Neural cell (in vitro differentiated cells): Measurements from ENCODE around the gene MAGI2. TPM values are rescaled to one million over a fixed set of nuclear protein-coding genes. Genes with fewer than 3 reads are reported as not detected.

Source experiments
- H2AFZ ChIP-seq: fragments of 200-600, 300-800 bp; sonication (generic), shearing (Covaris generic); 2 replicates; pipeline ENCODE4 v1.6.0; 2014; ENCODE audit warnings: low read depth, mild to moderate bottlenecking, antibody characterized with exemption, low read length, moderate library complexity
- H3F3A ChIP-seq: fragments of 200-600 bp; shearing (Covaris generic); 2 replicates; pipeline ENCODE4 v1.6.1; 2016; ENCODE audit warnings: mild to moderate bottlenecking, moderate library complexity, mixed read lengths, antibody characterized with exemption, low read length; ENCODE audit not compliant: insufficient read depth, poor library complexity, severe bottlenecking
- H3K27ac ChIP-seq: fragments of 200-600, 300-800 bp; sonication (generic), shearing (Covaris generic); 2 replicates; pipeline ENCODE4 v1.5.1; 2014; ENCODE audit warnings: mild to moderate bottlenecking, low read length, moderate library complexity
- H3K27me3 ChIP-seq: fragments of 300-800, 200-600 bp; sonication (generic), shearing (Covaris generic); 2 replicates; pipeline ENCODE4 v1.6.0; 2014; ENCODE audit warnings: mild to moderate bottlenecking, low read depth, low read length, moderate library complexity; ENCODE audit not compliant: insufficient read depth
- H3K36me3 ChIP-seq: fragments of 300-800, 200-600 bp; sonication (generic), shearing (Covaris generic); 2 replicates; pipeline ENCODE4 v1.5.1; 2014; ENCODE audit warnings: mild to moderate bottlenecking, antibody characterized with exemption, low read length, moderate library complexity; ENCODE audit not compliant: insufficient read depth
- H3K4me2 ChIP-seq: fragments of 300-800, 200-600 bp; sonication (generic), shearing (Covaris generic); 2 replicates; pipeline ENCODE4 v1.6.0; 2014; ENCODE audit warnings: mild to moderate bottlenecking, low read length
- H3K4me3 ChIP-seq: fragments of 300-800, 200-600 bp; sonication (generic), shearing (Covaris generic); 2 replicates; pipeline ENCODE4 v1.5.1; 2014; ENCODE audit warnings: mild to moderate bottlenecking, low read length, moderate library complexity
- H3K79me2 ChIP-seq: fragments of 200-600 bp; shearing (Covaris generic); replicated peaks from 2 replicates; pipeline ENCODE4 v1.6.0; 2014; ENCODE audit warnings: mild to moderate bottlenecking, low read length, moderate library complexity; ENCODE audit not compliant: insufficient read depth
- H3K9ac ChIP-seq: fragments of 300-800, 200-600 bp; sonication (generic), shearing (Covaris generic); 2 replicates; pipeline ENCODE4 v1.6.1; 2016; ENCODE audit warnings: mild to moderate bottlenecking, low read length, mixed read lengths
- H3K9me2 ChIP-seq: fragments of 200-600 bp; shearing (Covaris generic); 2 replicates; pipeline ENCODE4 v1.6.1; 2016; ENCODE audit warnings: mild to moderate bottlenecking, low read length, mixed read lengths; ENCODE audit not compliant: insufficient read depth
- H3K9me3 ChIP-seq: fragments of 200-600, 300-800 bp; sonication (generic), shearing (Covaris generic); 2 replicates; pipeline ENCODE4 v1.6.1; 2016; ENCODE audit warnings: mild to moderate bottlenecking, mixed run types, low read length, moderate library complexity, mixed read lengths
- H4K20me1 ChIP-seq: fragments of 200-600 bp; shearing (Covaris generic); 2 replicates; pipeline ENCODE4 v1.6.1; 2016; ENCODE audit warnings: mild to moderate bottlenecking, mixed run types; ENCODE audit not compliant: insufficient read depth
- CTCF ChIP-seq: fragments of 450-650 bp; IDR thresholded peaks from 2 replicates; pipeline ENCODE4 v1.5.1; 2014; ENCODE audit warnings: antibody characterized with exemption, mild to moderate bottlenecking, moderate library complexity; ENCODE audit not compliant: poor library complexity, severe bottlenecking
- EP300 ChIP-seq: fragments of 450-650 bp; conservative IDR thresholded peaks from 2 replicates; pipeline ENCODE4 v1.6.1; 2014; ENCODE audit warnings: antibody characterized with exemption, mild to moderate bottlenecking, moderate library complexity; ENCODE audit not compliant: poor library complexity, severe bottlenecking
- EZH2 ChIP-seq: fragments of 200-600, 300-800 bp; shearing (Covaris generic), sonication (generic); IDR thresholded peaks from 2 replicates; pipeline ENCODE4 v1.6.1; 2014; ENCODE audit warnings: antibody characterized with exemption, low read length, borderline replicate concordance, mild to moderate bottlenecking; ENCODE audit not compliant: insufficient read depth, poor library complexity, severe bottlenecking
- MXI1 ChIP-seq: fragments of 450-650 bp; conservative IDR thresholded peaks from 2 replicates; pipeline ENCODE4 v1.6.1; 2014; ENCODE audit warnings: antibody characterized with exemption, mild to moderate bottlenecking; ENCODE audit not compliant: poor library complexity, severe bottlenecking
- POLR2AphosphoS5 ChIP-seq: IDR thresholded peaks from 2 replicates; pipeline ENCODE4 v1.6.1; 2012
- RAD21 ChIP-seq: fragments of 450-650 bp; conservative IDR thresholded peaks from 2 replicates; pipeline ENCODE4 v1.6.1; 2014; ENCODE audit warnings: antibody characterized with exemption, mild to moderate bottlenecking, moderate library complexity
- REST ChIP-seq: IDR thresholded peaks from 2 replicates; pipeline ENCODE4 v1.6.1; 2012; ENCODE audit warnings: borderline replicate concordance
- SMC3 ChIP-seq: fragments of 450-650 bp; conservative IDR thresholded peaks from 2 replicates; pipeline ENCODE4 v1.6.1; 2014; ENCODE audit warnings: antibody characterized with exemption, mild to moderate bottlenecking, moderate library complexity; ENCODE audit not compliant: poor library complexity
- TAF1 ChIP-seq: IDR thresholded peaks from 2 replicates; pipeline ENCODE4 v1.6.1; 2012; ENCODE audit warnings: low read depth
- polyA plus RNA-seq: library from polyadenylated mRNA; depleted of rRNA; stranded (reverse); fragments of >200 nt; gene quantifications from 2 replicates; pipeline ENCODE4 v1.2.3, GENCODE V29; 2014

Gene MAGI2
- polyA plus RNA-seq, 1 donor from 2014 or later: 19.3 TPM

- H3K9me3 ChIP-seq: no peaks in the 10 kb centered on the region
- H4K20me1 ChIP-seq: no peaks in the 10 kb centered on the region
- H3F3A ChIP-seq: no peaks in the 10 kb centered on the region
- TF ChIP-seq EP300: peak; percentile 57
- no peak for TF ChIP-seq MXI1
- TF ChIP-seq RAD21: peak; percentile 12
- TF ChIP-seq CTCF: no peak
- peak; percentile 13 for TF ChIP-seq SMC3
- peaks cover 11% of the 10 kb centered on the region for H3K79me2 ChIP-seq
- H3K9me2 ChIP-seq: no peaks in the 10 kb centered on the region
- H3K4me3 ChIP-seq: peak overlapping the region; percentile 51
- H2AFZ ChIP-seq: peak overlapping the region; percentile 6
- H3K27me3 ChIP-seq: no peaks in the 10 kb centered on the region
- peak overlapping the region; percentile 65 for H3K4me2 ChIP-seq
- no peaks in the 10 kb centered on the region for H3K36me3 ChIP-seq
- peak overlapping the region; percentile 85 for H3K27ac ChIP-seq
- H3K9ac ChIP-seq: peak overlapping the region; percentile 24
These were observed 818.3 kb downstream of the MAGI2 start for GRCh38 chr7:78635026-78635793.

GRCh38 chr7:78634093-78634492 lies 819.4 kb downstream of the MAGI2 start:
- H3K9me2 ChIP-seq: no peaks in the 10 kb centered on the region
- no peak overlapping the region for H3K4me2 ChIP-seq
- TF ChIP-seq MXI1 (no peak), TAF1 (no peak), CTCF (no peak), REST (no peak), SMC3 (no peak), EP300 (no peak), POLR2AphosphoS5 (no peak), EZH2 (no peak), RAD21 (no peak)
- peak overlapping the region; percentile 85 for H3K27ac ChIP-seq
- H3K79me2 ChIP-seq: peaks cover 11% of the 10 kb centered on the region
- H3K9ac ChIP-seq: no peak overlapping the region
- no peaks in the 10 kb centered on the region for H3K36me3 ChIP-seq
- H3F3A ChIP-seq: no peaks in the 10 kb centered on the region
- H3K4me3 ChIP-seq: no peak overlapping the region
- no peaks in the 10 kb centered on the region for H3K27me3 ChIP-seq
- no peaks in the 10 kb centered on the region for H4K20me1 ChIP-seq
- H2AFZ ChIP-seq: no peak overlapping the region
- no peaks in the 10 kb centered on the region for H3K9me3 ChIP-seq
